GM12878 (cell line): ENCODE data around the gene KDSR. TPM values are rescaled to one million over a fixed set of nuclear protein-coding genes. Genes with fewer than 3 reads are reported as not detected.

Experiments used
- BACH1 ChIP-seq: fragments of 450-650 bp; IDR thresholded peaks from 2 replicates; pipeline ENCODE4 v1.6.1; 2017; ENCODE audit warnings: mild to moderate bottlenecking, borderline replicate concordance
- CHD4 ChIP-seq: fragments of 200-600 bp; sonication (generic); IDR thresholded peaks from 2 replicates; pipeline ENCODE4 v1.6.1; 2016; ENCODE audit warnings: mild to moderate bottlenecking
- GATAD2B ChIP-seq: fragments of 450-650 bp; conservative IDR thresholded peaks from 2 replicates; pipeline ENCODE4 v1.6.1; 2017; ENCODE audit warnings: low read depth, mild to moderate bottlenecking, moderate library complexity
- HCFC1 ChIP-seq: fragments of 150-350 bp; IDR thresholded peaks from 2 replicates; pipeline ENCODE4 v1.6.1; 2014; ENCODE audit warnings: low read length
- IKZF2 ChIP-seq, 2 experiments: fragments of 450-650 bp; IDR thresholded peaks; 2 replicates each; pipeline ENCODE4 v1.6.1; 2017; ENCODE audit warnings: mild to moderate bottlenecking in 2 of 2, moderate library complexity in 2 of 2
- KAT2A ChIP-seq: conservative IDR thresholded peaks from 2 replicates; pipeline ENCODE4 v1.6.1; 2011; ENCODE audit warnings: low read depth, low read length; ENCODE audit not compliant: control insufficient read depth
- NFYB ChIP-seq: IDR thresholded peaks from 2 replicates; pipeline ENCODE4 v1.6.1; 2011; ENCODE audit warnings: low read depth, mild to moderate bottlenecking, low read length, improper control_type of control experiment, moderate library complexity; ENCODE audit not compliant: insufficient read depth
- POLR2AphosphoS2 ChIP-seq: IDR thresholded peaks from 2 replicates; pipeline ENCODE4 v1.6.1; 2011; ENCODE audit warnings: low read depth, mild to moderate bottlenecking, low read length, improper control_type of control experiment, moderate library complexity
- SMAD1 ChIP-seq: fragments of 450-650 bp; IDR thresholded peaks from 2 replicates; pipeline ENCODE4 v1.6.1; 2018; ENCODE audit warnings: mild to moderate bottlenecking, low read depth; ENCODE audit not compliant: partially characterized antibody
- STAT1 ChIP-seq: fragments of 450-650 bp; conservative IDR thresholded peaks from 2 replicates; pipeline ENCODE4 v1.6.1; 2014; ENCODE audit warnings: antibody characterized with exemption, mild to moderate bottlenecking
- TCF7 ChIP-seq: IDR thresholded peaks from 2 replicates; pipeline ENCODE4 v1.6.1; 2014; ENCODE audit warnings: antibody characterized with exemption, borderline replicate concordance
- ZBED1 ChIP-seq: IDR thresholded peaks from 2 replicates; pipeline ENCODE4 v1.6.1; 2016; ENCODE audit warnings: borderline replicate concordance
- ZNF217 ChIP-seq: fragments of 450-650 bp; IDR thresholded peaks from 2 replicates; pipeline ENCODE4 v1.6.1; 2017; ENCODE audit warnings: antibody characterized with exemption, mild to moderate bottlenecking
- polyA plus RNA-seq, 11 experiments: library from polyadenylated mRNA; depleted of rRNA in 4 of 11; unstranded in 6 of 11; stranded (reverse) in 5 of 11; fragments of >200 nt; fragmentation: Nextera tagmentation in 4 of 11; fragmentation: Illumina TruSeq in 1 of 11; extraction: Ambion mirVana in 4 of 11; extraction: Trizol in 1 of 11; gene quantifications; 1 replicate in 1 of 11; 2 replicates in 10 of 11; pipeline versions ENCODE4 v1.2.1 to v1.2.3, GENCODE V29; 2011 to 2016; ENCODE audit warnings: inconsistent platforms in 2 of 11, missing spikeins in 2 of 11, low read depth in 1 of 11
- total RNA-seq, 4 experiments: library from RNA; depleted of rRNA in 3 of 4; stranded (reverse); fragments of >200 nt in 3 of 4; fragmentation: Illumina TruSeq in 1 of 4; extraction: Trizol in 1 of 4; gene quantifications; 2 replicates each; pipeline versions ENCODE4 v1.2.1 to v1.2.3, GENCODE V29; 2013 to 2021
- TF ChIP-seq, protein P1 (sequence below): fragments of 450-650 bp; IDR thresholded peaks from 2 replicates; pipeline ENCODE4 v1.6.1; 2017; ENCODE audit warnings: mild to moderate bottlenecking, moderate library complexity
- TF ChIP-seq, protein P2 (sequence below): fragments of 450-650 bp; IDR thresholded peaks from 2 replicates; pipeline ENCODE4 v1.6.1; 2016; ENCODE audit warnings: mild to moderate bottlenecking
- TF ChIP-seq, protein P3 (sequence below): fragments of 450-650 bp; IDR thresholded peaks from 2 replicates; pipeline ENCODE4 v1.6.1; 2017; ENCODE audit warnings: antibody characterized with exemption, mild to moderate bottlenecking, moderate library complexity
- TF ChIP-seq, protein P4 (sequence below): IDR thresholded peaks from 2 replicates; pipeline ENCODE4 v1.6.1; 2012; ENCODE audit warnings: low read depth, low read length, improper control_type of control experiment
- TF ChIP-seq, protein P5 (sequence below): IDR thresholded peaks from 2 replicates; pipeline ENCODE4 v1.6.1; 2012; ENCODE audit warnings: low read length, inconsistent platforms

KDSR gene
- total and polyA plus RNA-seq, 10 of the 15 experiments (the other 5 are each of a cell fraction or from before 2014, with no cell fraction given), result 5.2 to 25.9 (median 14.3) TPM

DNA sequence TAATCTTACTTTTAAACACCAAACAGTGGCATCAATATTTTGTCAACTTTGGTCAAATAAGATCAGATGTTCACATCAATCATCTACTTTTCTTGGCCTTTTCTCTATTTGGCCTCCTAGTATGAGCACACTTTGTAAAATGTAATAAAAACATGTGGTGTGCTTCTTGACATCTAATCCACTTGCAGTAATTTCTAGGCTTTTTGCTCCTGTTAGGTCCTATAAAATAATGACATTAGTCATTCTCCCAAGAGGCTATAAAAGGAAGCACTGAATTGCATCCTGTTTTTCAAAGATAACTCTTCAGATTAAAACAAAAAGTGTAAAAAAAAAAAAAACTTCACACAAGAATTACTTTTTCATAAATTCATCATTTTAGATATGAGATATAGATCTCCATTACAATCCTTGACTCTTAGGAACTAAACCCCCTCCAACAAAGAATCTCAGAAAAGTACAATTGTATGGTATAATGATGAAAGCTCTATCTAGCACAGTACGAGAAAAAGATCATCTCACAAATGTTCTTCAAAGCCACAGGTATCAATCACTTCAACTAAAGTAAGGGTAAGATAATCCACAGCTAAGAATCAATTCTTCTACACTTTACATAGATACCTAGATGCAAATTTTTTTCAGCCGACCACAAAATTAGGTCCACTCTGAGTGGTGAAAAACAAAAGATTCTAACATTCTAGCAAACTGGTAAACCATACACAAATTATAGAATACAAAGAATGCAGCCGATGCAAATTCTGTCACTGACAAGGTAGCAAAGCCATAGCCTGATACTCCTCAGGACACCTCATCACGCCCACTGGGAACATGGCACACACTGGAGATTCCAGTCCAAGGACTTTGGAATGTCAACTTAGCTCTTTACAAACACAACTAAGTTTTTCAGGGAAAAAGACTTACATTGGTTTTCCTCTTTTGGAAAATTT is 50.1 kb downstream of the KDSR start (continued):
- TF ChIP-seq, protein P1, sequence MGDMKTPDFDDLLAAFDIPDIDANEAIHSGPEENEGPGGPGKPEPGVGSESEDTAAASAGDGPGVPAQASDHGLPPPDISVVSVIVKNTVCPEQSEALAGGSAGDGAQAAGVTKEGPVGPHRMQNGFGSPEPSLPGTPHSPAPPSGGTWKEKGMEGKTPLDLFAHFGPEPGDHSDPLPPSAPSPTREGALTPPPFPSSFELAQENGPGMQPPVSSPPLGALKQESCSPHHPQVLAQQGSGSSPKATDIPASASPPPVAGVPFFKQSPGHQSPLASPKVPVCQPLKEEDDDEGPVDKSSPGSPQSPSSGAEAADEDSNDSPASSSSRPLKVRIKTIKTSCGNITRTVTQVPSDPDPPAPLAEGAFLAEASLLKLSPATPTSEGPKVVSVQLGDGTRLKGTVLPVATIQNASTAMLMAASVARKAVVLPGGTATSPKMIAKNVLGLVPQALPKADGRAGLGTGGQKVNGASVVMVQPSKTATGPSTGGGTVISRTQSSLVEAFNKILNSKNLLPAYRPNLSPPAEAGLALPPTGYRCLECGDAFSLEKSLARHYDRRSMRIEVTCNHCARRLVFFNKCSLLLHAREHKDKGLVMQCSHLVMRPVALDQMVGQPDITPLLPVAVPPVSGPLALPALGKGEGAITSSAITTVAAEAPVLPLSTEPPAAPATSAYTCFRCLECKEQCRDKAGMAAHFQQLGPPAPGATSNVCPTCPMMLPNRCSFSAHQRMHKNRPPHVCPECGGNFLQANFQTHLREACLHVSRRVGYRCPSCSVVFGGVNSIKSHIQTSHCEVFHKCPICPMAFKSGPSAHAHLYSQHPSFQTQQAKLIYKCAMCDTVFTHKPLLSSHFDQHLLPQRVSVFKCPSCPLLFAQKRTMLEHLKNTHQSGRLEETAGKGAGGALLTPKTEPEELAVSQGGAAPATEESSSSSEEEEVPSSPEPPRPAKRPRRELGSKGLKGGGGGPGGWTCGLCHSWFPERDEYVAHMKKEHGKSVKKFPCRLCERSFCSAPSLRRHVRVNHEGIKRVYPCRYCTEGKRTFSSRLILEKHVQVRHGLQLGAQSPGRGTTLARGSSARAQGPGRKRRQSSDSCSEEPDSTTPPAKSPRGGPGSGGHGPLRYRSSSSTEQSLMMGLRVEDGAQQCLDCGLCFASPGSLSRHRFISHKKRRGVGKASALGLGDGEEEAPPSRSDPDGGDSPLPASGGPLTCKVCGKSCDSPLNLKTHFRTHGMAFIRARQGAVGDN, result peak; percentile 65; the same call in 1 of the 2 replicates
- TF ChIP-seq, protein P2, sequence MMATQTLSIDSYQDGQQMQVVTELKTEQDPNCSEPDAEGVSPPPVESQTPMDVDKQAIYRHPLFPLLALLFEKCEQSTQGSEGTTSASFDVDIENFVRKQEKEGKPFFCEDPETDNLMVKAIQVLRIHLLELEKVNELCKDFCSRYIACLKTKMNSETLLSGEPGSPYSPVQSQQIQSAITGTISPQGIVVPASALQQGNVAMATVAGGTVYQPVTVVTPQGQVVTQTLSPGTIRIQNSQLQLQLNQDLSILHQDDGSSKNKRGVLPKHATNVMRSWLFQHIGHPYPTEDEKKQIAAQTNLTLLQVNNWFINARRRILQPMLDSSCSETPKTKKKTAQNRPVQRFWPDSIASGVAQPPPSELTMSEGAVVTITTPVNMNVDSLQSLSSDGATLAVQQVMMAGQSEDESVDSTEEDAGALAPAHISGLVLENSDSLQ, result 0 out of 2 replicates have a peak, but pooled peaks have one; percentile 18
- TF ChIP-seq, protein P3, sequence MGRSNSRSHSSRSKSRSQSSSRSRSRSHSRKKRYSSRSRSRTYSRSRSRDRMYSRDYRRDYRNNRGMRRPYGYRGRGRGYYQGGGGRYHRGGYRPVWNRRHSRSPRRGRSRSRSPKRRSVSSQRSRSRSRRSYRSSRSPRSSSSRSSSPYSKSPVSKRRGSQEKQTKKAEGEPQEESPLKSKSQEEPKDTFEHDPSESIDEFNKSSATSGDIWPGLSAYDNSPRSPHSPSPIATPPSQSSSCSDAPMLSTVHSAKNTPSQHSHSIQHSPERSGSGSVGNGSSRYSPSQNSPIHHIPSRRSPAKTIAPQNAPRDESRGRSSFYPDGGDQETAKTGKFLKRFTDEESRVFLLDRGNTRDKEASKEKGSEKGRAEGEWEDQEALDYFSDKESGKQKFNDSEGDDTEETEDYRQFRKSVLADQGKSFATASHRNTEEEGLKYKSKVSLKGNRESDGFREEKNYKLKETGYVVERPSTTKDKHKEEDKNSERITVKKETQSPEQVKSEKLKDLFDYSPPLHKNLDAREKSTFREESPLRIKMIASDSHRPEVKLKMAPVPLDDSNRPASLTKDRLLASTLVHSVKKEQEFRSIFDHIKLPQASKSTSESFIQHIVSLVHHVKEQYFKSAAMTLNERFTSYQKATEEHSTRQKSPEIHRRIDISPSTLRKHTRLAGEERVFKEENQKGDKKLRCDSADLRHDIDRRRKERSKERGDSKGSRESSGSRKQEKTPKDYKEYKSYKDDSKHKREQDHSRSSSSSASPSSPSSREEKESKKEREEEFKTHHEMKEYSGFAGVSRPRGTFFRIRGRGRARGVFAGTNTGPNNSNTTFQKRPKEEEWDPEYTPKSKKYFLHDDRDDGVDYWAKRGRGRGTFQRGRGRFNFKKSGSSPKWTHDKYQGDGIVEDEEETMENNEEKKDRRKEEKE, result no peak
- TF ChIP-seq BACH1 (no peak), STAT1 (no peak), ZBED1 (no peak), CHD4 (no peak), IKZF2 (IDR thresholded peaks at IDR 0.05) (peak in 1 of 2 experiments; percentile 18; a peak in 1 of 4 replicates), ZNF217 (no peak), SMAD1 (peak; percentile 86), NFYB (no peak), HCFC1 (no peak), TCF7 (no peak), KAT2A (no peak), POLR2AphosphoS2 (peak; percentile 86), GATAD2B (no peak)
- TF ChIP-seq, protein P4, sequence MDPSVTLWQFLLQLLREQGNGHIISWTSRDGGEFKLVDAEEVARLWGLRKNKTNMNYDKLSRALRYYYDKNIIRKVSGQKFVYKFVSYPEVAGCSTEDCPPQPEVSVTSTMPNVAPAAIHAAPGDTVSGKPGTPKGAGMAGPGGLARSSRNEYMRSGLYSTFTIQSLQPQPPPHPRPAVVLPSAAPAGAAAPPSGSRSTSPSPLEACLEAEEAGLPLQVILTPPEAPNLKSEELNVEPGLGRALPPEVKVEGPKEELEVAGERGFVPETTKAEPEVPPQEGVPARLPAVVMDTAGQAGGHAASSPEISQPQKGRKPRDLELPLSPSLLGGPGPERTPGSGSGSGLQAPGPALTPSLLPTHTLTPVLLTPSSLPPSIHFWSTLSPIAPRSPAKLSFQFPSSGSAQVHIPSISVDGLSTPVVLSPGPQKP, result no peak
- TF ChIP-seq, protein P5, sequence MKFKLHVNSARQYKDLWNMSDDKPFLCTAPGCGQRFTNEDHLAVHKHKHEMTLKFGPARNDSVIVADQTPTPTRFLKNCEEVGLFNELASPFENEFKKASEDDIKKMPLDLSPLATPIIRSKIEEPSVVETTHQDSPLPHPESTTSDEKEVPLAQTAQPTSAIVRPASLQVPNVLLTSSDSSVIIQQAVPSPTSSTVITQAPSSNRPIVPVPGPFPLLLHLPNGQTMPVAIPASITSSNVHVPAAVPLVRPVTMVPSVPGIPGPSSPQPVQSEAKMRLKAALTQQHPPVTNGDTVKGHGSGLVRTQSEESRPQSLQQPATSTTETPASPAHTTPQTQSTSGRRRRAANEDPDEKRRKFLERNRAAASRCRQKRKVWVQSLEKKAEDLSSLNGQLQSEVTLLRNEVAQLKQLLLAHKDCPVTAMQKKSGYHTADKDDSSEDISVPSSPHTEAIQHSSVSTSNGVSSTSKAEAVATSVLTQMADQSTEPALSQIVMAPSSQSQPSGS, result no peak
